HepG2 (cell line): ENCODE results near the gene CLIP2. TPM values are rescaled to one million over a fixed set of nuclear protein-coding genes. Genes with fewer than 3 reads are reported as not detected.

Source experiments
- AGO2 ChIP-seq: fragments of 200-400 bp; formaldehyde crosslinking; optimal IDR thresholded peaks from 2 replicates; pipeline ENCODE3; 2017; ENCODE audit warnings: mild to moderate bottlenecking, low read depth, low read length, moderate library complexity
- ARID5B ChIP-seq: IDR thresholded peaks from 2 replicates; pipeline ENCODE4 v1.4.0; 2020; ENCODE audit warnings: mild to moderate bottlenecking, missing genetic modification reagents
- ATM ChIP-seq: fragments of 450-650 bp; IDR thresholded peaks from 2 replicates; pipeline ENCODE4 v1.7.1; 2017; ENCODE audit warnings: mild to moderate bottlenecking, borderline replicate concordance
- ESRRA ChIP-seq: sonication (generic); formaldehyde crosslinking; IDR thresholded peaks from 2 replicates; pipeline ENCODE4 v1.5.1; 2020; ENCODE audit warnings: mild to moderate bottlenecking, low read depth, missing genetic modification reagents
- MTA1 ChIP-seq: sonication (generic); formaldehyde crosslinking; IDR thresholded peaks from 2 replicates; pipeline ENCODE4 v1.4.0; 2020; ENCODE audit warnings: missing genetic modification reagents, mild to moderate bottlenecking, borderline replicate concordance
- MXD4 ChIP-seq: IDR thresholded peaks from 2 replicates; pipeline ENCODE4 v1.6.1; 2016; ENCODE audit warnings: mild to moderate bottlenecking, missing biosample characterization, missing genetic modification reagents
- NFE2L1 ChIP-seq: sonication (generic); formaldehyde crosslinking; IDR thresholded peaks from 2 replicates; pipeline ENCODE4 v1.4.0; 2020; ENCODE audit warnings: missing genetic modification reagents, mild to moderate bottlenecking, borderline replicate concordance
- SIX1 ChIP-seq: sonication (generic); formaldehyde crosslinking; IDR thresholded peaks from 2 replicates; pipeline ENCODE4 v1.4.0; 2020; ENCODE audit warnings: missing genetic modification reagents, borderline replicate concordance
- SNAPC4 ChIP-seq: sonication (generic); formaldehyde crosslinking; IDR thresholded peaks from 2 replicates; pipeline ENCODE4 v1.4.0; 2020; ENCODE audit warnings: mild to moderate bottlenecking, missing genetic modification reagents
- SRSF1 ChIP-seq: fragments of 200-400 bp; formaldehyde crosslinking; optimal IDR thresholded peaks from 2 replicates; pipeline ENCODE3; 2017; ENCODE audit warnings: mild to moderate bottlenecking, low read depth, low read length, moderate library complexity
- TERF1 ChIP-seq: sonication (generic); formaldehyde crosslinking; IDR thresholded peaks from 2 replicates; pipeline ENCODE4 v1.8.0; 2022; ENCODE audit warnings: mild to moderate bottlenecking, missing genetic modification reagents, moderate library complexity
- TFDP1 ChIP-seq: IDR thresholded peaks from 2 replicates; pipeline ENCODE4 v1.6.1; 2016; ENCODE audit warnings: missing compliant biosample characterization, missing genetic modification reagents, borderline replicate concordance
- ZFP1 ChIP-seq: IDR thresholded peaks from 2 replicates; pipeline ENCODE4 v1.6.1; 2016
- ZKSCAN5 ChIP-seq: sonication (generic); formaldehyde crosslinking; IDR thresholded peaks from 2 replicates; pipeline ENCODE4 v1.5.1; 2020; ENCODE audit warnings: mild to moderate bottlenecking, missing genetic modification reagents
- ZNF253 ChIP-seq: sonication (generic); formaldehyde crosslinking; IDR thresholded peaks from 2 replicates; pipeline ENCODE4 v1.8.0; 2022; ENCODE audit warnings: mild to moderate bottlenecking, missing genetic modification reagents, borderline replicate concordance
- ZNF329 ChIP-seq: sonication (generic); formaldehyde crosslinking; IDR thresholded peaks from 2 replicates; pipeline ENCODE4 v1.9.0; 2021; ENCODE audit warnings: low read depth, mild to moderate bottlenecking, missing genetic modification reagents
- ZNF670 ChIP-seq: sonication (generic); formaldehyde crosslinking; IDR thresholded peaks from 2 replicates; pipeline ENCODE4 v1.8.0; 2022; ENCODE audit warnings: mild to moderate bottlenecking, missing genetic modification reagents, borderline replicate concordance
- ZZZ3 ChIP-seq: sonication (generic); formaldehyde crosslinking; IDR thresholded peaks from 2 replicates; pipeline ENCODE4 v1.4.0; 2020; ENCODE audit warnings: missing genetic modification reagents, mild to moderate bottlenecking, borderline replicate concordance
- polyA plus RNA-seq, 8 experiments: library from polyadenylated mRNA; depleted of rRNA in 3 of 8; stranded (reverse) in 7 of 8; unstranded in 1 of 8; fragments of >200 nt; fragmentation: Illumina TruSeq in 4 of 8; extraction: Trizol in 4 of 8; gene quantifications; 2 replicates each; pipeline versions ENCODE4 v1.2.1 to v1.2.3, GENCODE V29; 2011 to 2016; ENCODE audit warnings: low read depth in 4 of 8, missing spikeins in 1 of 8, mixed read lengths in 1 of 8; ENCODE audit not compliant: insufficient read depth in 1 of 8
- total RNA-seq, 5 experiments: library from RNA; depleted of rRNA; stranded (reverse); fragments of >200 nt; fragmentation: Illumina TruSeq; extraction: Trizol; gene quantifications; 2 replicates each; pipeline ENCODE4 v1.2.3, GENCODE V29; 2016; ENCODE audit warnings: low read depth in 1 of 5

Gene CLIP2
- total and polyA plus RNA-seq, 2 of the 13 experiments (the other 11 are each of a cell fraction or from before 2014, with no cell fraction given): 6.5 to 17.4 TPM

GRCh38 chr7:74449809-74450397, 160.7 kb downstream of the CLIP2 start (continued):
- TF ChIP-seq SIX1 (CRISPR knock-in tag): no peak
- TF ChIP-seq ZKSCAN5 (CRISPR knock-in tag): no peak
- no peak for TF ChIP-seq ATM
- no peak for TF ChIP-seq MXD4 (CRISPR knock-in tag)
- TF ChIP-seq ZNF329: no peak
- no peak for TF ChIP-seq ZNF670 (CRISPR knock-in tag)
- no peak for TF ChIP-seq ESRRA (CRISPR knock-in tag)
- TF ChIP-seq SRSF1: no peak
- TF ChIP-seq ZZZ3 (CRISPR knock-in tag): no peak
- TF ChIP-seq ZFP1 (CRISPR knock-in tag): no peak
- no peak for TF ChIP-seq NFE2L1 (CRISPR knock-in tag)
- 0 out of 2 replicates have a peak, but pooled peaks have one; percentile 28 for TF ChIP-seq MTA1 (CRISPR knock-in tag)
- no peak for TF ChIP-seq ARID5B (CRISPR knock-in tag)
- TF ChIP-seq ZNF253 (CRISPR knock-in tag): no peak
- TF ChIP-seq TFDP1 (CRISPR knock-in tag): no peak
- no peak for TF ChIP-seq SNAPC4 (CRISPR knock-in tag)
- no peak for TF ChIP-seq TERF1
- TF ChIP-seq AGO2: no peak
- TF ChIP-seq, all 625 proteins: peak for 32
